ENCODE results near the gene GPC6. TPM values are rescaled to one million over a fixed set of nuclear protein-coding genes. Genes with fewer than 3 reads are reported as not detected.

Gene GPC6
- total and polyA plus RNA-seq, 2 experiments from 2014 or later = 26.0 to 92.8 TPM

DNA sequence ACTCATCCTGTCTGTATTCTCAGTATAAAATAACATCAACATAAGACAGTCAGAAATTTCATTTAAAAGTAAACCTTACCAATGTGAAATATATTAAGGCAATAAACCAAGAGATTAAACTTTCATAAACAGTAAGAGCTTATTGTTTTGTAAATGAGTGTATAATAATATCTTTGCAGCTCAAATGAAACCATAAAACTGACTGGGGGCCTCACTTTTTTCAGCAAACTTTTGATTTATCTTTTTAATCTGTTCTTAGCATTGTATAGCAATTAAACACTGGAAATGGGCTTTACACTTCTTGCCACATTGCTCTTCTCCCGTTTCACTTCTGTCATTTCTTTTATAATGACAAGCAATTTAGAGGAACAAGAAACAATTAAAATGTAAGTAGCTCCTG lies 580.3 kb downstream of the GPC6 start:
- TF ChIP-seq CTCF (IDR thresholded peaks at IDR 0.05; ENCODE audit: poor library complexity) (no peak), EZH2phosphoT487 (IDR thresholded peaks at IDR 0.05; ENCODE audit: low read depth, severe bottlenecking, unreplicated experiment) (no peak), EZH2 (IDR thresholded peaks at IDR 0.05; ENCODE audit: borderline replicate concordance) (no peak)
- no peak overlapping the region for H3K27ac ChIP-seq
- no peak overlapping the region for H2AFZ ChIP-seq
- no peaks in the 10 kb centered on the region for H4K20me1 ChIP-seq (ENCODE audit: insufficient read depth, poor library complexity, severe bottlenecking)
- H3K4me1 ChIP-seq (ENCODE audit: insufficient read depth) = no peaks in the 10 kb centered on the region
- H3K79me2 ChIP-seq = no peaks in the 10 kb centered on the region
- H3K36me3 ChIP-seq (replicated peaks; ENCODE audit: insufficient read depth, low read depth) = no peaks in the 10 kb centered on the region
- no peaks in the 10 kb centered on the region for H3K9me2 ChIP-seq (replicated peaks; ENCODE audit: insufficient read depth)
- no peak for DNase-seq (ENCODE audit: low spot score)
- H3K9me3 ChIP-seq (ENCODE audit: low read depth) = no peaks in the 10 kb centered on the region
- no peak overlapping the region for H3K4me3 ChIP-seq
- WGBS (ENCODE audit: low lambda C conversion rate, missing lambda C conversion rate) = 23% methylated on average over 1 of the region's 1 CpG
- H3K4me2 ChIP-seq = no peak overlapping the region
- H3K27me3 ChIP-seq = no peaks in the 10 kb centered on the region

GRCh38 chr13:93810264-93810663 lies 583.7 kb downstream of the GPC6 start:
- Histone ChIP-seq H3K79me2 (no peaks in the 10 kb centered on the region), H4K20me1 (ENCODE audit: insufficient read depth, poor library complexity, severe bottlenecking) (no peaks in the 10 kb centered on the region), H2AFZ (no peak overlapping the region), H3K4me1 (ENCODE audit: insufficient read depth) (no peaks in the 10 kb centered on the region), H3K36me3 (replicated peaks; ENCODE audit: insufficient read depth, low read depth) (no peaks in the 10 kb centered on the region), H3K4me2 (no peak overlapping the region), H3K27ac (no peak overlapping the region), H3K9me3 (ENCODE audit: low read depth) (no peaks in the 10 kb centered on the region), H3K4me3 (no peak overlapping the region), H3K9me2 (replicated peaks; ENCODE audit: insufficient read depth) (no peaks in the 10 kb centered on the region), H3K27me3 (no peaks in the 10 kb centered on the region)
- WGBS (ENCODE audit: low lambda C conversion rate, missing lambda C conversion rate) = 43% methylated on average over 4 of the region's 4 CpGs
- DNase-seq (ENCODE audit: low spot score) = no peak
- TF ChIP-seq EZH2 (IDR thresholded peaks at IDR 0.05; ENCODE audit: borderline replicate concordance) = no peak
- TF ChIP-seq CTCF (IDR thresholded peaks at IDR 0.05; ENCODE audit: poor library complexity) = no peak
- TF ChIP-seq EZH2phosphoT487 (IDR thresholded peaks at IDR 0.05; ENCODE audit: low read depth, severe bottlenecking, unreplicated experiment) = no peak

DNA sequence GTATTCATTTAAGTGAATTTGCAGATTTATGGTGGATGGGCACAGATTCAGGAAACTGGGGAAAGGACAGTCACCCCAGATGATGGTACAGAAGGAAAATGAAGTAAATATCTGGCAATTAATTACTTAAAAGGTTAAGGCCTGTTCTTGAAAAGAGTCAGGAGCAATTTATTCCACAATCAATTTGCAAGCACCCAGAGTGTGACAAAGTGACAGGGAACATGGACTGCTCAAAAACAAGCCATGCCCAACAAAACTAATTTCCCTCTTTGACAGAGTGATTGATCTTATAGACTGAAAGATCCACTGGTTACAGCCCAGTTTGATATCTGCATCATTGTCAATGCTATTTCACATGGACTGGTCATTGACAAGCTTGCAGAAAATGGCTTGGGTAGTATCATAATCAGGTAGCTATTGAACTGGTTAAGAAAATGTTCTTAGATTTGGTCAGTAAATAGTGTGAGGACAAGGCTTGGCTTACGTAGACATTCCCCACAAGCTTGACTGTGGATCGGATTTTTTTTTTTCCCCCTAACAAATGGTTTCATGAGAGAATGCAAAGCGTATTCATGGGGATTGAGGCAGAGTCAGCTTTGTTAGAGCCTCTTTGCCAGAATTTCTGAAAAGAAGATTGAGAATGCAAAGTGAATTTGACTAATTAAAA lies 584.6 kb downstream of the GPC6 start:
- H2AFZ ChIP-seq = no peak overlapping the region
- H3K27ac ChIP-seq = no peak overlapping the region
- no peaks in the 10 kb centered on the region for H3K36me3 ChIP-seq (replicated peaks; ENCODE audit: insufficient read depth, low read depth)
- no peak overlapping the region for H3K4me2 ChIP-seq
- no peaks in the 10 kb centered on the region for H3K4me1 ChIP-seq (ENCODE audit: insufficient read depth)
- no peaks in the 10 kb centered on the region for H3K9me2 ChIP-seq (replicated peaks; ENCODE audit: insufficient read depth)
- no peak overlapping the region for H3K4me3 ChIP-seq
- no peaks in the 10 kb centered on the region for H4K20me1 ChIP-seq (ENCODE audit: insufficient read depth, poor library complexity, severe bottlenecking)
- no peaks in the 10 kb centered on the region for H3K79me2 ChIP-seq
- no peaks in the 10 kb centered on the region for H3K9me3 ChIP-seq (ENCODE audit: low read depth)
- DNase-seq (ENCODE audit: low spot score) = no peak
- no peaks in the 10 kb centered on the region for H3K27me3 ChIP-seq
- TF ChIP-seq EZH2 (IDR thresholded peaks at IDR 0.05; ENCODE audit: borderline replicate concordance) = no peak
- TF ChIP-seq CTCF (IDR thresholded peaks at IDR 0.05; ENCODE audit: poor library complexity) = no peak
- TF ChIP-seq EZH2phosphoT487 (IDR thresholded peaks at IDR 0.05; ENCODE audit: low read depth, severe bottlenecking, unreplicated experiment) = no peak
- 87% methylated on average over 3 of the region's 3 CpGs for WGBS (ENCODE audit: low lambda C conversion rate, missing lambda C conversion rate)
